WERI-Rb-1 (cell line): ENCODE measurements around the gene C1orf216.
"Not testable (repeated sequence)": the region's sequence is repeated elsewhere in the genome, so short reads cannot be mapped to it uniquely, and the experiment has no call there.

Experiments
- DNase-seq: peaks from one replicate; pipeline ENCODE4 v3.0.0-alpha.2; 2020
- H3K27ac ChIP-seq: fragments of 250-450 bp; sonication (Bioruptor Pico); 2 replicates; pipeline ENCODE4 v1.5.1; 2020; ENCODE audit warnings: mild to moderate bottlenecking, moderate library complexity
- H3K27me3 ChIP-seq: fragments of 250-450 bp; sonication (Bioruptor Pico); 2 replicates; pipeline ENCODE4 v1.5.1; 2021; ENCODE audit warnings: mild to moderate bottlenecking, low read depth, moderate library complexity; ENCODE audit not compliant: insufficient read depth, severe bottlenecking
- H3K36me3 ChIP-seq: fragments of 250-450 bp; sonication (Bioruptor Pico); 2 replicates; pipeline ENCODE4 v1.5.1; 2020; ENCODE audit warnings: mild to moderate bottlenecking, moderate library complexity
- H3K4me3 ChIP-seq: 2 replicates; pipeline ENCODE4 v1.5.1; 2011; ENCODE audit warnings: low read depth, mild to moderate bottlenecking, control low read depth, low read length
- H3K9me3 ChIP-seq: fragments of 250-450 bp; sonication (Bioruptor Pico); 2 replicates; pipeline ENCODE4 v1.5.1; 2021; ENCODE audit warnings: mild to moderate bottlenecking, moderate library complexity; ENCODE audit not compliant: severe bottlenecking
- TF ChIP-seq, protein P1 (sequence below): IDR thresholded peaks from 2 replicates; pipeline ENCODE4 v1.5.1; 2011; ENCODE audit warnings: low read depth, mild to moderate bottlenecking, control low read depth, inconsistent platforms, low read length

Gene C1orf216

DNA sequence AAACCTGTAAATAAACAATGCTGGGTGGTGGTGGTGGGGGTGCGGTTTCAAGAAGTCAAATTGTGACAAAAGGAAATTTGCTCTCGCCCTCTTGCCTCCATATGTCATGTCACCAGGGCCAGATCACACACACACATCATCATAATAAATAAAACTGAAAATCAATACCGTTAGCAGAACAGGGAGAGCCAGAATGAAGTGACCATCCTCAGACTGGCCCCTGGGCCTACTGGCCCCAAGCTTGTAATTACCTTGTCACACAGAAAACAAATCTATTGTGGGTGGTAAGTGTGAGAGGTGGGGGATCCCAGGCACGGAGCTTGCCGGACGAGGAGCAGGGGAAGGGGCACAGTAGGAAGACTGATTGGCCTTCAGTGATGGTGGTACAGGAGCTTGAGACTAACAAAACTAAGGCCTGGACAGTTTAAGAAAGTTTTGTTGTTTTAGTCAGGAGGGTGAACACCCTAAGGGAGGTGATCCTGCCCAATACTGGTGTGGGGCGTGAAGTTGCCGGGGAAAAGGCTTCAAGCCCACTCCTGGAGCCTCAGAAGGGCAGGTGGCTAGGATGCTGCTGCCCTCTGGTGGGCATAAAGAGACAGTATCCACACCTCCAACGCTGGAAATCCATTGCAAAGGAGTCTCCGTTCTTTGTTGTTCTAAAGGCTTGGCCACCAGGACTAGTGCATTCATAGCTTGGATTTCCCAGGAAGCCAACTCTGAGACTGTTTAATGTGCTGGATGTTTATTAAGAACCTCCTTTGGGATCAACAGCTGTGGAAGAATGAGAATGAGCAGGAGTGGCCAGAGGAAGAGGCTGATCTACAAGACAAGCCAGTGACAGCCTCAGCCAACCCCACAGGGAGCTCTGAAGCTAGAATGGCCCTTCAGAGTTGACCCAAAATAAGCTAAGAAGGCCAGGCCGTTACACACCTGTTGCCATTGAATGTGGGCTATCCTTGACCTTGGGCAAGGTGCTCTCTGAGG, 8.1 kb upstream of the C1orf216 start:
- H3K27me3 ChIP-seq = no peaks in the 10 kb centered on the region
- peak; percentile 67 for DNase-seq
- H3K27ac ChIP-seq = peak overlapping the region; percentile 40
- H3K36me3 ChIP-seq = peaks cover 49% of the 10 kb centered on the region
- no peaks in the 10 kb centered on the region for H3K9me3 ChIP-seq
- TF ChIP-seq, protein P1, sequence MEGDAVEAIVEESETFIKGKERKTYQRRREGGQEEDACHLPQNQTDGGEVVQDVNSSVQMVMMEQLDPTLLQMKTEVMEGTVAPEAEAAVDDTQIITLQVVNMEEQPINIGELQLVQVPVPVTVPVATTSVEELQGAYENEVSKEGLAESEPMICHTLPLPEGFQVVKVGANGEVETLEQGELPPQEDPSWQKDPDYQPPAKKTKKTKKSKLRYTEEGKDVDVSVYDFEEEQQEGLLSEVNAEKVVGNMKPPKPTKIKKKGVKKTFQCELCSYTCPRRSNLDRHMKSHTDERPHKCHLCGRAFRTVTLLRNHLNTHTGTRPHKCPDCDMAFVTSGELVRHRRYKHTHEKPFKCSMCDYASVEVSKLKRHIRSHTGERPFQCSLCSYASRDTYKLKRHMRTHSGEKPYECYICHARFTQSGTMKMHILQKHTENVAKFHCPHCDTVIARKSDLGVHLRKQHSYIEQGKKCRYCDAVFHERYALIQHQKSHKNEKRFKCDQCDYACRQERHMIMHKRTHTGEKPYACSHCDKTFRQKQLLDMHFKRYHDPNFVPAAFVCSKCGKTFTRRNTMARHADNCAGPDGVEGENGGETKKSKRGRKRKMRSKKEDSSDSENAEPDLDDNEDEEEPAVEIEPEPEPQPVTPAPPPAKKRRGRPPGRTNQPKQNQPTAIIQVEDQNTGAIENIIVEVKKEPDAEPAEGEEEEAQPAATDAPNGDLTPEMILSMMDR = peak; percentile 91
- no peak overlapping the region for H3K4me3 ChIP-seq

DNA sequence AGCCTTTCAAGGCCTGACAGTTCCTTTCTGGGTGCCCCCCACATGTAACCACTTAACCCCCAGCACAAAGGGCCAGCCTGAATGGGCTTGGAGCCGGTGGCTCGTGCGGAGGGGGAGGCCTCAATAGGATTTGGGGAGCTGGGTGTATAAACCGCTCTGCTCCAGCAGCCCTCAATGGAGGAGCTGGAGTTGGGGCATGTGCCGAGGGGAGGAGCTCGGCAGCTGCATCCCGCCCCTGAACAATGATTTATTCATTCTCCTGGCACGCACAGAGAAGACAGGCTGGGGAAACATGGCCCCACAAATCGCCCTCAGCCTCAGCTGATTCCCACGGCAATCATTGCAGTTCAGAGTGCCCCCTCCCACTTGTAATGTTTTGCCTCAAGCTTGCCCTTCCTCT, 6.9 kb upstream of the C1orf216 start:
- Histone ChIP-seq H3K27ac (no peak overlapping the region), H3K4me3 (no peak overlapping the region), H3K9me3 (no peaks in the 10 kb centered on the region), H3K36me3 (peaks cover 43% of the 10 kb centered on the region), H3K27me3 (no peaks in the 10 kb centered on the region)
- TF ChIP-seq, protein P1 = no peak
- DNase-seq = no peak

DNA sequence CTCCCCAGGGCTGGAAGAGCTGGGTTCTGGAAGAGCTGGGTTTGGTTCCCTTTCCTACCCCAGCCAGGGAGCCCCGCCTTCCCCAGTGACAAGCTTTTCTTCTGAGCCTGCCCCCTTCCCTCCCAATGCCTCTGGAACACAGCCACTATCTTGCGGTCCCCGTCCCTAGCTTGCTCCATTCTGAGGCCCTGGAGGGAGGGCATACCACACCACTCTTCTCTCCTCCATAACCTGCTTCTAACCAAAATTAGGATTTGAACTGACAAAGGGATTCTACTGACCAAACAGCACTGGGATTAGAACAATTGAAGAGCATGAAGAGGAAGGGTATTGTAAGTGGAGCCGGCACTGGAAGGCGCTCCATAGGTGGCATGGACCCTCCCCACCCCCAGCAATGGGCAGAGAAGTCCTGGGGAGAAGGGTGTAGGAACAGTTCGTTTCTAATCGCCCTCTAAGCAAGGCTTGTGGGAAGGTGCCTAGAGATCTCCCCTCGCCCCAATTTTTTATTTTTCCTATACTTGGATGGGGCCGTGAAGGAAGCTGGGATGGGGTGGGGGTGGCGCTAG, 690 bp downstream of the C1orf216 start:
- no peak for DNase-seq
- H3K36me3 ChIP-seq = peaks cover 22% of the 10 kb centered on the region
- peak overlapping the region; percentile 74 for H3K4me3 ChIP-seq
- peak overlapping the region; percentile 68; the same call in 1 of the 2 replicates for H3K27ac ChIP-seq
- TF ChIP-seq, protein P1 = no peak
- no peaks in the 10 kb centered on the region for H3K9me3 ChIP-seq
- no peaks in the 10 kb centered on the region for H3K27me3 ChIP-seq

DNA sequence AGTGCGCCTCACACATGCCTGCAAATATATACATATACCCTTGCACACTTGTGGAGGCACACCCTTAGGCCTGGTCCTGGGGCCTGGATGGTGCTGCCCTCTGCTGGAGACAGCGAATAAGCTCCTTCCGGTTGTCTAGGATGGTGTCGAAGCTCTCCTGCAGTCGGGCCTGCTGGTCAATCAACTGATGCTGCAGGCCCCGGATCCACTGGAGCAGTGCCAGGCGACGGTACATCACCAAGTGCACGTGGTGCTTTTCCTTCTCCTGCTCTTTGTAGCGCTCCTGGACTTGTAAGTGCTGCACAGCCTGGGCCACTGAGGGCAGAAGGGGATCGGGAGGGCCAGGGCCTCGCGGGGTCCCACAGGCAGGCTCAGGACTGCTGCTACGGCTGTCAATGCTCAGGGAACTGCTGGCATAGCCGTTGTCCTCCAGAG, 3.1 kb downstream of the C1orf216 start:
- peak; percentile 83 for DNase-seq
- no peak overlapping the region for H3K27ac ChIP-seq
- H3K4me3 ChIP-seq = no peak overlapping the region
- no peaks in the 10 kb centered on the region for H3K9me3 ChIP-seq
- TF ChIP-seq, protein P1 = peak; percentile 87
- H3K27me3 ChIP-seq = no peaks in the 10 kb centered on the region
- H3K36me3 ChIP-seq = peaks cover 22% of the 10 kb centered on the region

DNA sequence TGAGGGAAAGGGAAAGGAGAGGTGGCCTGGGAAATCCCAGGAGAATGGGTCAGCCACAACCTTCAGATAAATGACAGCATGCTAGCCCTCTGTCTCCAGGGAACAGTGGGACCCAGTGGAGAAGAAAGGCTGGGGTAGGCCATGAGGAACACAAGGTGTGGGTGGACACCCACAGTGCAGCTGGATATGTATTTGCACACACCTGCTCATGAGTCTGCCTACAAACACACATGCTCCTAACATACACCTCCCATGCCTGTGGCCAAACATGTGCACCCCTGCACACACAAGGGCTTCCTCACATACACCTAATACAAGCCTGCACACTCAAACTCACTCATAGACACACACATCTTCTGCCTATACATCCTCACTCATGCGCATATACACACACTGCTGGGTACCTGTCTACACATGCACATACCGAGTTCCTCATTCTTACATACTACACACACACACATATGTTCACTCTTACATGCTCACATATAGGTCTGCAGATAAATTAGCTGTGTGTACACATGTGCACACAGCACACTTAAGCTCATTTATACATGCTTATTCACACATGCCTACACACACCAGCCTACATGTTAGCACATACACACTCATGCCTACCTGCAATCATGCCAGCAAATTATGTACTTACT, 3.6 kb downstream of the C1orf216 start:
- Histone ChIP-seq H3K9me3 (no peaks in the 10 kb centered on the region), H3K27ac (no peak overlapping the region), H3K36me3 (peaks cover 21% of the 10 kb centered on the region), H3K27me3 (no peaks in the 10 kb centered on the region), H3K4me3 (no peak overlapping the region)
- no peak for DNase-seq
- TF ChIP-seq, protein P1 = no peak

DNA sequence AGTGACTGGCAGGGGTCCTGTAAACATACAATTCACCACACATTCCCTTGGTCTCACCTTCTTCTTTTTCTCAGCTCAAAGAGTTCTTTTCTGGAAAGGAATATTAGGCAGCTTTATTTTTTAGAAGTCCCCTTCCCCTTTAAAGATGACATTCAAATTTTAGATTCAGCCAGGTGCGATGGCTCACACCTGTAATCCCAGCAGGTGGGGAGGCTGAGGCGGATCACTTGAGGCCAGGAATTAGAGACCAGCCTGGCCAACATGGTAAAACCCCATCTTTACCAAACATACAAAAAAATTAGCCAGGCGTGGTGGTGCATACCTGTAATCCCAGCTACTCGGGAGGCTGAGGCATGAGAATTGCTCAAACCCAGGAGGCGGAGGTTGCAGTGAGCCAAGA, 7.6 kb downstream of the C1orf216 start:
- H3K27ac ChIP-seq, H3K27me3 ChIP-seq, DNase-seq, H3K9me3 ChIP-seq, H3K4me3 ChIP-seq: not testable (repeated sequence)
- H3K36me3 ChIP-seq = peaks cover 19% of the 10 kb centered on the region
